HepG2 (cell line): ENCODE measurements around the gene LRRC17. TPM values are rescaled to one million over a fixed set of nuclear protein-coding genes. Genes with fewer than 3 reads are reported as not detected.
"Not testable (repeated sequence)": the region's sequence is repeated elsewhere in the genome, so short reads cannot be mapped to it uniquely, and the experiment has no call there.

Experiments
- ATAC-seq: fragments of 200-7000 bp; cut with Tn5 transposase; 3 replicates; pipeline ENCODE4 v1.9.1; 2020; ENCODE audit warnings: mild to moderate bottlenecking, moderate library complexity
- BruUV-seq: library from RNA; stranded (reverse); fragments of 400-500 nt; replicated peaks from 2 replicates; lab custom pipeline; 2021; lab: Mats Ljungman, UMichigan
- CTCF ChIA-PET: fragments of 300-600 bp; formaldehyde crosslinking; extraction: SDS; loops from one replicate; lab custom pipeline; 2021; ENCODE audit warnings: low total read pairs, inconsistent platforms, low intra/inter-chr PET ratio; lab: Yijun Ruan, JAX
- POLR2A ChIA-PET: fragments of 350-600 bp; sonication (Branson Sonifier 250); formaldehyde crosslinking; loops from one replicate; lab custom pipeline; 2020; ENCODE audit warnings: antibody characterized with exemption, inconsistent platforms; lab: Yijun Ruan, JAX
- DNase-seq: peaks from one replicate; pipeline ENCODE4 v3.0.0-alpha.2; 2015; ENCODE audit warnings: low spot score
- FAIRE-seq: peaks from 3 replicates; lab custom pipeline; 2011; peaks lifted over from hg19 to GRCh38; lab: Jason Lieb, UNC
- H2AFZ ChIP-seq: one replicate; pipeline ENCODE4 v1.6.1; 2011; ENCODE audit warnings: low read length, inconsistent platforms
- H3K27ac ChIP-seq: fragments of 300-600 bp; 3 replicates; pipeline ENCODE4 v1.8.0; 2011; ENCODE audit warnings: mixed run types, mild to moderate bottlenecking, mixed read lengths, low read length, inconsistent platforms; ENCODE audit not compliant: insufficient read depth; ENCODE audit errors: extremely low read length
- H3K27me3 ChIP-seq, 2 experiments: fragments of 200-600 bp in 1 of 2; 2 replicates in 1 of 2; 3 replicates in 1 of 2; pipeline versions ENCODE4 v1.6.0 to v1.8.0; 2011; ENCODE audit warnings: low read length in 2 of 2, mild to moderate bottlenecking in 2 of 2, moderate library complexity in 2 of 2, inconsistent platforms in 1 of 2; ENCODE audit not compliant: insufficient read depth in 2 of 2, control insufficient read depth in 1 of 2
- H3K36me3 ChIP-seq, 2 experiments: fragments of 200-600 bp in 1 of 2; replicated peaks in 1 of 2; 2 replicates in 1 of 2; 3 replicates in 1 of 2; pipeline versions ENCODE4 v1.5.1 to v1.8.0; 2011; ENCODE audit warnings: low read length in 2 of 2, inconsistent platforms in 1 of 2; ENCODE audit not compliant: insufficient read depth in 2 of 2, control insufficient read depth in 1 of 2
- H3K4me1 ChIP-seq: 2 replicates; pipeline ENCODE4 v1.5.1; 2012; ENCODE audit warnings: low read length, inconsistent platforms; ENCODE audit not compliant: insufficient read depth
- H3K4me2 ChIP-seq: 2 replicates; pipeline ENCODE4 v1.6.0; 2011; ENCODE audit warnings: low read depth, low read length, inconsistent platforms
- H3K4me3 ChIP-seq, 3 experiments: fragments of 200-600 bp in 1 of 3; sonication (generic), shearing (Covaris generic) in 1 of 3; replicated peaks in 1 of 3; 2 replicates each; pipeline ENCODE4 v1.5.1; 2011 to 2016; ENCODE audit warnings: low read length in 3 of 3, inconsistent platforms in 2 of 3, low read depth in 2 of 3, mild to moderate bottlenecking in 2 of 3, control low read depth in 1 of 3, mixed read lengths in 1 of 3; ENCODE audit not compliant: insufficient read depth in 1 of 3
- H3K79me2 ChIP-seq: one replicate; pipeline ENCODE4 v1.6.1; 2011; ENCODE audit warnings: low read length, inconsistent platforms; ENCODE audit not compliant: insufficient read depth
- H3K9ac ChIP-seq: 2 replicates; pipeline ENCODE4 v1.6.0; 2011; ENCODE audit warnings: mild to moderate bottlenecking, low read depth, low read length, inconsistent platforms; ENCODE audit not compliant: insufficient read depth
- H3K9me3 ChIP-seq: 2 replicates; pipeline ENCODE4 v1.5.1; 2012; ENCODE audit warnings: mild to moderate bottlenecking, low read length
- H4K20me1 ChIP-seq: 2 replicates; pipeline ENCODE4 v1.6.0; 2011; ENCODE audit warnings: inconsistent platforms, mild to moderate bottlenecking, low read length, moderate library complexity; ENCODE audit not compliant: insufficient read depth
- DR1 ChIP-seq: sonication (generic); formaldehyde crosslinking; IDR thresholded peaks from 2 replicates; pipeline ENCODE4 v1.8.0; 2021; ENCODE audit warnings: mild to moderate bottlenecking, missing genetic modification reagents, inconsistent platforms
- JDP2 ChIP-seq: sonication (generic); formaldehyde crosslinking; IDR thresholded peaks from 2 replicates; pipeline ENCODE4 v1.8.1; 2022; ENCODE audit warnings: missing genetic modification reagents, borderline replicate concordance
- MBD4 ChIP-seq: IDR thresholded peaks from 2 replicates; pipeline ENCODE4 v1.6.1; 2012; ENCODE audit warnings: low read length, inconsistent platforms, borderline replicate concordance
- NFATC3 ChIP-seq: sonication (generic); formaldehyde crosslinking; IDR thresholded peaks from 2 replicates; pipeline ENCODE4 v1.5.1; 2020; ENCODE audit warnings: mild to moderate bottlenecking, missing genetic modification reagents
- RBM39 ChIP-seq: fragments of 200-400 bp; formaldehyde crosslinking; IDR thresholded peaks from one replicate; pipeline ENCODE4 v1.6.1; 2018; ENCODE audit warnings: antibody characterized with exemption, mild to moderate bottlenecking, low read depth, low read length; ENCODE audit not compliant: poor library complexity, severe bottlenecking
- SIN3B ChIP-seq: fragments of 150-350 bp; IDR thresholded peaks from 2 replicates; pipeline ENCODE4 v1.6.1; 2014; ENCODE audit warnings: low read length
- SP4 ChIP-seq: sonication (generic); formaldehyde crosslinking; IDR thresholded peaks from 2 replicates; pipeline ENCODE4 v1.8.1; 2023; ENCODE audit warnings: mild to moderate bottlenecking, missing genetic modification reagents
- SRSF4 ChIP-seq: fragments of 200-400 bp; formaldehyde crosslinking; IDR thresholded peaks from one replicate; pipeline ENCODE4 v1.6.1; 2018; ENCODE audit warnings: mild to moderate bottlenecking, low read depth, low read length, moderate library complexity; ENCODE audit not compliant: poor library complexity, severe bottlenecking
- SRSF9 ChIP-seq: fragments of 200-400 bp; formaldehyde crosslinking; IDR thresholded peaks from 2 replicates; pipeline ENCODE4 v1.6.1; 2018; ENCODE audit warnings: borderline replicate concordance, mild to moderate bottlenecking, low read depth, low read length; ENCODE audit not compliant: insufficient read depth, poor library complexity, severe bottlenecking
- TBX2 ChIP-seq: sonication (generic); formaldehyde crosslinking; IDR thresholded peaks from 2 replicates; pipeline ENCODE4 v1.5.0; 2020; ENCODE audit warnings: missing genetic modification reagents, mild to moderate bottlenecking, borderline replicate concordance
- TFE3 ChIP-seq: IDR thresholded peaks from 2 replicates; pipeline ENCODE4 v1.6.1; 2016
- ZFP36L1 ChIP-seq: sonication (generic); formaldehyde crosslinking; IDR thresholded peaks from 2 replicates; pipeline ENCODE4 v1.8.0; 2022; ENCODE audit warnings: mild to moderate bottlenecking, missing genetic modification reagents, moderate library complexity
- ZKSCAN5 ChIP-seq: sonication (generic); formaldehyde crosslinking; IDR thresholded peaks from 2 replicates; pipeline ENCODE4 v1.5.1; 2020; ENCODE audit warnings: mild to moderate bottlenecking, missing genetic modification reagents
- ZNF232 ChIP-seq: sonication (generic); formaldehyde crosslinking; IDR thresholded peaks from 2 replicates; pipeline ENCODE4 v1.4.0; 2020; ENCODE audit warnings: missing genetic modification reagents, borderline replicate concordance
- ZNF564 ChIP-seq: sonication (generic); formaldehyde crosslinking; IDR thresholded peaks from 2 replicates; pipeline ENCODE4 v1.8.1; 2023; ENCODE audit warnings: mild to moderate bottlenecking, missing genetic modification reagents
- ZNF879 ChIP-seq: sonication (generic); formaldehyde crosslinking; IDR thresholded peaks from 2 replicates; pipeline ENCODE4 v1.8.1; 2023; ENCODE audit warnings: missing genetic modification reagents
- ZZZ3 ChIP-seq: sonication (generic); formaldehyde crosslinking; IDR thresholded peaks from 2 replicates; pipeline ENCODE4 v1.4.0; 2020; ENCODE audit warnings: missing genetic modification reagents, mild to moderate bottlenecking, borderline replicate concordance
- WGBS: methylation state at CpG from one replicate; pipeline ENCODE4 v1.1.6; 2017; ENCODE audit warnings: low lambda C conversion rate; 5-methylcytosine and 5-hydroxymethylcytosine counted together
- in situ Hi-C: cut with HindIII; loops from 2 replicates; pipeline ENCODE4 v1.10.0; 2017; ENCODE audit warnings: low pct_unique_long_range_greater_than_20kb; ENCODE audit not compliant: extremely low pct_ligation_motif_present
- intact Hi-C: fragments of 100-400 bp; cut with micrococcal nuclease; formaldehyde crosslinking; loops from one replicate; pipeline ENCODE4 v1.10.0; 2022; ENCODE audit not compliant: unreplicated experiment
- polyA plus RNA-seq, 8 experiments: library from polyadenylated mRNA; depleted of rRNA in 3 of 8; stranded (reverse) in 7 of 8; unstranded in 1 of 8; fragments of >200 nt; fragmentation: Illumina TruSeq in 4 of 8; extraction: Trizol in 4 of 8; gene quantifications; 2 replicates each; pipeline versions ENCODE4 v1.2.1 to v1.2.3, GENCODE V29; 2011 to 2016; ENCODE audit warnings: low read depth in 4 of 8, missing spikeins in 1 of 8, mixed read lengths in 1 of 8; ENCODE audit not compliant: insufficient read depth in 1 of 8
- total RNA-seq, 5 experiments: library from RNA; depleted of rRNA; stranded (reverse); fragments of >200 nt; fragmentation: Illumina TruSeq; extraction: Trizol; gene quantifications; 2 replicates each; pipeline ENCODE4 v1.2.3, GENCODE V29; 2016; ENCODE audit warnings: low read depth in 1 of 5

The LRRC17 gene
- total and polyA plus RNA-seq, 2 of the 13 experiments (the other 11 are each of a cell fraction or from before 2014, with no cell fraction given) = 0.20 to 0.66 TPM

- Histone ChIP-seq H3K79me2 (no peaks in the 10 kb centered on the region), H3K27me3 (no peaks in the 10 kb centered on the region; a peak in 1 of 5 replicates), H3K4me2 (no peak overlapping the region), H3K9ac (no peak overlapping the region), H3K4me3 (no peak overlapping the region), H3K9me3 (no peaks in the 10 kb centered on the region), H3K4me1 (no peaks in the 10 kb centered on the region), H2AFZ (no peak overlapping the region), H3K27ac (no peak overlapping the region), H3K36me3 (no peaks in the 10 kb centered on the region), H4K20me1 (no peaks in the 10 kb centered on the region)
- DNase-seq = no peak
- WGBS = 70% methylated on average over 8 of the region's 8 CpGs
- BruUV-seq = no TSS peak
- TF ChIP-seq SRSF9 (no peak), NFATC3 (CRISPR knock-in tag) (no peak), TFE3 (CRISPR knock-in tag) (no peak), ZNF564 (CRISPR knock-in tag) (no peak), SP4 (CRISPR knock-in tag) (no peak), SRSF4 (no peak), ZZZ3 (CRISPR knock-in tag) (no peak), RBM39 (no peak), SIN3B (no peak), TBX2 (no peak), ZNF232 (CRISPR knock-in tag) (no peak), DR1 (CRISPR knock-in tag) (no peak), ZNF879 (CRISPR knock-in tag) (no peak), ZKSCAN5 (CRISPR knock-in tag) (no peak), ZFP36L1 (CRISPR knock-in tag) (no peak), JDP2 (CRISPR knock-in tag) (no peak), MBD4 (no peak)
- CTCF ChIA-PET = no interaction called here
- no peak for FAIRE-seq
- in situ Hi-C loops = no loop called here
- no peak for ATAC-seq
- POLR2A ChIA-PET = no interaction called here
- intact Hi-C loops = no loop called here
Observed at GRCh38 chr7:102976493-102976892, 63.7 kb downstream of the LRRC17 start.

- H3K27ac ChIP-seq, H3K4me3 ChIP-seq, FAIRE-seq, H3K9ac ChIP-seq, in situ Hi-C loops, H3K79me2 ChIP-seq, H3K9me3 ChIP-seq, H3K4me1 ChIP-seq, H2AFZ ChIP-seq, intact Hi-C loops, H3K36me3 ChIP-seq, H4K20me1 ChIP-seq, ATAC-seq, CTCF ChIA-PET, DNase-seq, BruUV-seq, POLR2A ChIA-PET, H3K27me3 ChIP-seq, H3K4me2 ChIP-seq: not testable (repeated sequence)
- WGBS = 54% methylated on average over 4 of the region's 4 CpGs
Observed at GRCh38 chr7:102977586-102977985, 64.8 kb downstream of the LRRC17 start.
